DOHH2 (cell line): ENCODE results near the gene PALB2.

ENCODE experiments used
- H3F3A ChIP-seq: fragments of 200-600 bp; sonication (generic), shearing (Covaris generic); 2 replicates; pipeline ENCODE4 v1.6.0; 2016; ENCODE audit warnings: antibody characterized with exemption, mild to moderate bottlenecking; ENCODE audit not compliant: control insufficient read depth, insufficient read depth
- H3K27ac ChIP-seq: fragments of 200-600 bp; sonication (generic); 2 replicates; pipeline ENCODE4 v1.5.1; 2014; ENCODE audit warnings: low read depth, mild to moderate bottlenecking, low read length, moderate library complexity
- H3K27me3 ChIP-seq: fragments of 200-600 bp; sonication (generic); 2 replicates; pipeline ENCODE4 v1.6.1; 2014; ENCODE audit warnings: mild to moderate bottlenecking, low read length, mixed read lengths; ENCODE audit not compliant: control insufficient read depth
- H3K36me3 ChIP-seq: fragments of 200-600 bp; sonication (generic); 2 replicates; pipeline ENCODE4 v1.6.1; 2014; ENCODE audit warnings: mild to moderate bottlenecking, low read length, moderate library complexity, mixed read lengths; ENCODE audit not compliant: control insufficient read depth
- H3K4me1 ChIP-seq: fragments of 200-600 bp; sonication (generic); 2 replicates; pipeline ENCODE4 v1.6.1; 2014; ENCODE audit warnings: mild to moderate bottlenecking, low read length, mixed read lengths; ENCODE audit not compliant: control insufficient read depth
- H3K4me2 ChIP-seq: fragments of 200-600 bp; sonication (generic); 2 replicates; pipeline ENCODE4 v1.6.0; 2014; ENCODE audit warnings: mild to moderate bottlenecking, low read length, moderate library complexity
- H3K4me3 ChIP-seq: fragments of 200-600 bp; sonication (generic); 2 replicates; pipeline ENCODE4 v1.5.1; 2014; ENCODE audit warnings: mild to moderate bottlenecking, low read length, mixed read lengths
- H3K79me2 ChIP-seq: fragments of 200-600 bp; sonication (generic); 2 replicates; pipeline ENCODE4 v1.6.1; 2014; ENCODE audit warnings: mild to moderate bottlenecking, low read length, mixed read lengths; ENCODE audit not compliant: control insufficient read depth
- H3K9me2 ChIP-seq: fragments of 200-600 bp; sonication (generic); replicated peaks from 2 replicates; pipeline ENCODE4 v1.6.1; 2014; ENCODE audit warnings: mild to moderate bottlenecking, low read length, mixed read lengths; ENCODE audit not compliant: control insufficient read depth
- H3K9me3 ChIP-seq: fragments of 200-600 bp; sonication (generic); 2 replicates; pipeline ENCODE4 v1.6.1; 2014; ENCODE audit warnings: antibody characterized with exemption, low read length, mixed read lengths; ENCODE audit not compliant: control insufficient read depth, insufficient read depth
- H4K20me1 ChIP-seq: fragments of 200-600 bp; sonication (generic); 2 replicates; pipeline ENCODE4 v1.6.0; 2014; ENCODE audit warnings: low read depth, mild to moderate bottlenecking, antibody characterized with exemption, low read length, moderate library complexity; ENCODE audit not compliant: control insufficient read depth, insufficient read depth
- EZH2phosphoT487 ChIP-seq: fragments of 200-600 bp; sonication (generic); IDR thresholded peaks from 2 replicates; pipeline ENCODE4 v1.6.1; 2017; ENCODE audit warnings: borderline replicate concordance, mild to moderate bottlenecking, antibody characterized with exemption, low read length, moderate library complexity, mixed read lengths
- TF ChIP-seq, protein P1 (sequence below): fragments of 200-600 bp; sonication (generic); IDR thresholded peaks from one replicate; pipeline ENCODE4 v1.5.1; 2014; ENCODE audit warnings: antibody characterized with exemption, mild to moderate bottlenecking, low read depth, low read length; ENCODE audit not compliant: poor library complexity, severe bottlenecking

The PALB2 gene

DNA sequence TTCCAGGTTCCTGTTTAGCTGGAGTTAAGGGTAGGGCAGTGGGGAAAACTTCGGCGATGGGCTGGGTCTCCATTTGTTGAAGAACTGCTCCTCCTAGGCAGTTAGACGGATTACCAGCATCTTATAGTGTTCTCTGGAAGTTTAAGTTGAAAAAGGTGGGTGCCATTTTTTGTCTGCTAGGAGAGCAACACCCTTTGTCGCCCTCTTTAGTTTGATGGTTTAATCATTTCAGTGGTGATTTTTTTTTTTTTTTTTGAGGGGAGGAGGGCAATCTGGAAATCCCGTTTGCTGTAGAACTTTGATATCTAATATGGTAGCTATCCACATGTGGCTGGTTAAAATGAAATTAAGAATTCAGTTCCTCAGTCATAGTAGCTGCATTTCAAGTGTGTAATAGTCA is 79.5 kb downstream of the PALB2 start:
- Histone ChIP-seq H3K27ac (no peak overlapping the region), H3K27me3 (no peaks in the 10 kb centered on the region), H3K4me1 (peaks cover 14% of the 10 kb centered on the region), H3K4me3 (no peak overlapping the region), H3K4me2 (no peak overlapping the region), H3F3A (peaks cover 7% of the 10 kb centered on the region), H3K36me3 (peaks cover 74% of the 10 kb centered on the region), H3K9me3 (no peaks in the 10 kb centered on the region), H3K79me2 (peaks cover 47% of the 10 kb centered on the region), H3K9me2 (no peaks in the 10 kb centered on the region), H4K20me1 (no peaks in the 10 kb centered on the region)
- TF ChIP-seq, protein P1, sequence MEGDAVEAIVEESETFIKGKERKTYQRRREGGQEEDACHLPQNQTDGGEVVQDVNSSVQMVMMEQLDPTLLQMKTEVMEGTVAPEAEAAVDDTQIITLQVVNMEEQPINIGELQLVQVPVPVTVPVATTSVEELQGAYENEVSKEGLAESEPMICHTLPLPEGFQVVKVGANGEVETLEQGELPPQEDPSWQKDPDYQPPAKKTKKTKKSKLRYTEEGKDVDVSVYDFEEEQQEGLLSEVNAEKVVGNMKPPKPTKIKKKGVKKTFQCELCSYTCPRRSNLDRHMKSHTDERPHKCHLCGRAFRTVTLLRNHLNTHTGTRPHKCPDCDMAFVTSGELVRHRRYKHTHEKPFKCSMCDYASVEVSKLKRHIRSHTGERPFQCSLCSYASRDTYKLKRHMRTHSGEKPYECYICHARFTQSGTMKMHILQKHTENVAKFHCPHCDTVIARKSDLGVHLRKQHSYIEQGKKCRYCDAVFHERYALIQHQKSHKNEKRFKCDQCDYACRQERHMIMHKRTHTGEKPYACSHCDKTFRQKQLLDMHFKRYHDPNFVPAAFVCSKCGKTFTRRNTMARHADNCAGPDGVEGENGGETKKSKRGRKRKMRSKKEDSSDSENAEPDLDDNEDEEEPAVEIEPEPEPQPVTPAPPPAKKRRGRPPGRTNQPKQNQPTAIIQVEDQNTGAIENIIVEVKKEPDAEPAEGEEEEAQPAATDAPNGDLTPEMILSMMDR: peak; percentile 26
- no peak for TF ChIP-seq EZH2phosphoT487

DNA sequence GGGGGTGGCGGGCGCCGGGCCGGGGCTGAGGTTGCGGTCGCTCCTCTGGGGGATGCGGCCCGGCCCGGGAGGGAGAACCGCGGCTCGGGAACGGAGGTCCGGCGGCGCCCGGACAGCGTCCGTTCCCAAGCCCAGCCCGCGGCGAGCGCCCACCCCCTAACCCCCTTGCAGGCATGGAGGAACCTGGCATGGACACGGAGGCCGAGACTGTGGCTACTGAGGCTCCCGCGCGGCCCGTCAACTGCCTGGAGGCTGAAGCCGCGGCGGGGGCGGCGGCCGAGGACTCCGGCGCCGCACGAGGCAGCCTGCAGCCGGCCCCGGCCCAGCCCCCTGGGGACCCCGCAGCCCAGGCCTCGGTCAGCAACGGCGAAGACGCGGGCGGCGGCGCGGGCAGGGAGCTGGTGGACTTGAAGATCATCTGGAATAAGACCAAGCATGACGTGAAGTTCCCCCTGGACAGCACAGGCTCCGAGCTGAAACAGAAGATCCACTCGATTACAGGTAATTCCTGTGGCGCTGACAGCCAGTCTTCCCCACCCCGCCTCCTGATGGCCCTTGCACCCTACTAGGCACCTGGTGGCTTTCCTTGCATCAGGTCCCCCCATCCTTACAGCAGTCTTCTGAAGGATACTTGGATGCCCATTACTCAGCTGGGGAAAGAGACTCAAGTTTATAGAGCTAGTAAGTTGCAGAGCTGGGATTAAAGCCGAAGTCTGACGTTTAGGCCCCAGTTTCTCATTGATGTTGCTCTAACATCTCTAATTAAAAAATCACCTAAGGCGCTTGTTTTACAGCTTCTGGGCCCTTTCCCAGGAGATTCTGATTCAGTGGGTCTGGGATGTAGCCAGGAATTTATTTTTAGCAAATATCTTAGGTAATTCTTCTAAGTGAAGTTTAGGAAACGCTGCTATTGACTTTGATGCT is 83.1 kb downstream of the PALB2 start:
- peaks cover 50% of the 10 kb centered on the region for H3K36me3 ChIP-seq
- peaks cover 38% of the 10 kb centered on the region for H3K4me1 ChIP-seq
- H3K4me2 ChIP-seq: peak overlapping the region; percentile 82
- H3K9me2 ChIP-seq: no peaks in the 10 kb centered on the region
- no peaks in the 10 kb centered on the region for H4K20me1 ChIP-seq
- no peaks in the 10 kb centered on the region for H3K9me3 ChIP-seq
- H3K79me2 ChIP-seq: peaks cover 79% of the 10 kb centered on the region
- H3F3A ChIP-seq: peaks cover 20% of the 10 kb centered on the region
- peak overlapping the region; percentile 95 for H3K4me3 ChIP-seq
- TF ChIP-seq, protein P1: no peak
- no peak for TF ChIP-seq EZH2phosphoT487
- H3K27ac ChIP-seq: peak overlapping the region; percentile 18
- no peaks in the 10 kb centered on the region for H3K27me3 ChIP-seq

DNA sequence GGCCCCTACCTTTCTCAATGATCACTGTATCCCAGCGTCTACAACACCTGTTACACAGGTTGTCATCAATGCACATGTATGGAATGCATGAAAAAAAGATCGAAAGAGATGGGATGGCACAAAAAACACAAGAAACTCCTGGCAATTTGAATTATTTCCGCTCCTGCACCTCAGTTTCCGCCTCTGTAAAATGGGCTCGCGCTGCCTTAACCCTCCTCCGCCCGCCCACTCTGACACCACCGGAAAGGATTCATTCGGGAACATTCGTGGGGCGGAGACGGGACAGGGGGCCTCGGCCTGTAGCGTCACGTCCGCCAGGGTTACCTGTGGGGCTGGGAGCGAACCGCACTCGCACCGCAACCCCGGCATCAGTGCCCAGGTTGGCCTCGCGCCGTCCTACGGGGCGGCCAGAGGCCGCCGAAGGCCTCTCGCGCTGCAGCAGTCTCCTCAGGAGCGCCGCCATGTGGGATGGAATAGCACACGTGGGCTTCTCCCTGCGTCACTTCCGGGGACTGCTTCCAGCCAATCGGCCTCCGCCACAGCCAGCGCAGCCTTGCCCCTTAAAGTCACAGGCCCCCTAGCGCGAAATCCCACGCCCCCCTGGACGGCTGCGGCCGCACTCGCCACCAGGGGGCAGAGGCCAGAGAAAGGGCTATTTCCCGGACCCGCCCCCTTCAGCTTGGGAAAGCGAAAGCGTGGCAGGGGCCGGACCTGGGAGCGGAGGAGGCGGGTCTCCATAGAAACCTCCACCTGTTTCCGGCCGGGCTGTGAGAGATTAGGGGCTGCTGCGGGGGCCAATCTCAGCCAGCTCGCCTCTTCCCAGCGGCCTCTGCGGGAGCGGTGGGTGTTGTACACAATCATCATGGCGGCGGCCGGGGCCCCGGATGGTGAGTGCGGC is 84.0 kb downstream of the PALB2 start, which contains the start of the genes EARS2 and UBFD1:
Gene EARS2, minus strand, starts transcription at position 470 of the 898 bp plus-strand sequence. Its CDS starts 7 bp downstream, at position 463.
Gene UBFD1, plus strand, starts transcription at position 847 of the 898 bp plus-strand sequence. Its CDS starts 16 bp downstream, at position 863.
- Histone ChIP-seq H4K20me1 (no peaks in the 10 kb centered on the region), H3K27me3 (no peaks in the 10 kb centered on the region), H3K79me2 (peaks cover 79% of the 10 kb centered on the region), H3F3A (peaks cover 20% of the 10 kb centered on the region), H3K27ac (peak within 1 kb of the TSS; percentile 48), H3K9me3 (no peaks in the 10 kb centered on the region), H3K4me2 (peak within 1 kb of the TSS; percentile 94), H3K4me1 (peaks cover 38% of the 10 kb centered on the region), H3K9me2 (no peaks in the 10 kb centered on the region), H3K36me3 (peaks cover 48% of the 10 kb centered on the region), H3K4me3 (peak within 1 kb of the TSS; percentile 95)
- TF ChIP-seq, protein P1: peak; percentile 85
- TF ChIP-seq EZH2phosphoT487: no peak
